ENCODE measurements around the gene TRIP11.

DNA sequence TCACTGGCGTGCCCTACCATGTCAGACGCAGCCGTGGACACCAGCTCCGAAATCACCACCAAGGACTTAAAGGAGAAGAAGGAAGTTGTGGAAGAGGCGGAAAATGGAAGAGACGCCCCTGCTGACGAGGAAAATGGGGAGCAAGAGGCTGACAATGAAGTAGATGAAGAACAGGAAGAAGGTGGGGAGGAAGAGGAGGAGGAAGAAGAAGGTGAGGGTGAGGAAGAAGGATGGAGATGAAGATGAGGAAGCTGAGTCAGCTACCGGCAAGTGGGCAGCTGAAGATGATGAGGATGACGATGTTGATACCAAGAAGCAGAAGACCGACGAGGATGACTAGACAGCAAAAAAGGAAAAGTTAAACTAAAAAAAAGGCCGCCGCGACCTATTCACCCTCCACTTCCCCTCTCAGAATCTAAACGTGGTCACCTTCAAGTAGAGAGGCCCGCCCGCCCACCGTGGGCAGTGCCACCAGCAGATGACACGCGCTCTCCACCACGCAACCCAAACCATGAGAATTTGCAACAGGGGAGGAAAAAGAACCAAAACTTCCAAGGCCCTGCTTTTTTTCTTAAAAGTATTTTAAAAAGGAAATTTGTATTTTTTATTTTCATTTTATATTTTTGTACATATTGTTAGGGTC is 13.2 kb downstream of the TRIP11 start:
- no peak for TF ChIP-seq ZNF274 (IDR thresholded peaks at IDR 0.05; ENCODE audit: low read depth, low read length)
- no peak for TF ChIP-seq YY1 (IDR thresholded peaks at IDR 0.05; ENCODE audit: insufficient read depth, insufficient read length)
